ENCODE results near the gene LSM12. TPM values are rescaled to one million over a fixed set of nuclear protein-coding genes. Genes with fewer than 3 reads are reported as not detected.

LSM12 gene
- total RNA-seq, 4 donors from 2014 or later = 15.0 to 31.7 (median 19.0) TPM

- TF ChIP-seq CTCF (IDR thresholded peaks at IDR 0.05) (peak in 1 of 3 donors; percentile 45), POLR2A (IDR thresholded peaks at IDR 0.05) (no peak)
- peak; percentile 46 to 95 for DNase-seq (ENCODE audit: low spot score in 2 of 2)
- 8 to 9% methylated on average over 41 to 48 of the region's 52 CpGs for WGBS, 2 donors
- no peak overlapping the region for H3K4me3 ChIP-seq (ENCODE audit: low read depth, poor library complexity, severe bottlenecking)
- intact Hi-C loops (cut with DNase I; ENCODE audit: low total_unique reads) = loop anchor here (10.0 kb wide), 1 partner anchor 50 kb away; the partner anchor contains the start of gene PPY
Observed at GRCh38 chr17:43994272-43995149, 72.0 kb downstream of the LSM12 start.

- WGBS, 2 donors = 94 to 95% methylated on average over 14 of the region's 14 CpGs
- TF ChIP-seq POLR2A (IDR thresholded peaks at IDR 0.05) = no peak
- TF ChIP-seq CTCF (IDR thresholded peaks at IDR 0.05) = no peak
- H3K4me3 ChIP-seq (ENCODE audit: low read depth, poor library complexity, severe bottlenecking) = no peak overlapping the region
- intact Hi-C loops (cut with DNase I; ENCODE audit: low total_unique reads) = loop anchor here (10.0 kb wide), 1 partner anchor 48 kb away; the partner anchor contains the start of gene PPY
- no peak for DNase-seq (ENCODE audit: low spot score in 2 of 2)
Observed at GRCh38 chr17:43992641-43993040, 73.8 kb downstream of the LSM12 start.

GRCh38 chr17:43988301-43988700 lies 78.2 kb downstream of the LSM12 start:
- TF ChIP-seq CTCF (IDR thresholded peaks at IDR 0.05) (no peak), POLR2A (IDR thresholded peaks at IDR 0.05) (no peak)
- H3K4me3 ChIP-seq (ENCODE audit: low read depth, poor library complexity, severe bottlenecking) = no peak overlapping the region
- intact Hi-C loops (cut with DNase I; ENCODE audit: low total_unique reads) = no loop called here
- WGBS, 2 donors = 75 to 77% methylated on average over 9 of the region's 9 CpGs
- DNase-seq (ENCODE audit: low spot score in 2 of 2) = no peak

GRCh38 chr17:43987131-43988021 lies 79.1 kb downstream of the LSM12 start:
- 67 to 70% methylated on average over 12 of the region's 12 CpGs for WGBS, 2 donors
- no peak for TF ChIP-seq CTCF (IDR thresholded peaks at IDR 0.05)
- TF ChIP-seq POLR2A (IDR thresholded peaks at IDR 0.05) = no peak

GRCh38 chr17:43986225-43986981 lies 80.1 kb downstream of the LSM12 start:
- intact Hi-C loops (cut with DNase I; ENCODE audit: low total_unique reads) = no loop called here

More at GRCh38 chr17:43987131-43988021, 79.1 kb downstream of the LSM12 start:
- H3K4me3 ChIP-seq (ENCODE audit: low read depth, poor library complexity, severe bottlenecking) = no peak overlapping the region
- intact Hi-C loops (cut with DNase I; ENCODE audit: low total_unique reads) = no loop called here
- no peak for DNase-seq (ENCODE audit: low spot score in 2 of 2)

More at GRCh38 chr17:43986225-43986981, 80.1 kb downstream of the LSM12 start:
- 76 to 85% methylated on average over 7 of the region's 7 CpGs for WGBS, 2 donors
- no peak overlapping the region for H3K4me3 ChIP-seq (ENCODE audit: low read depth, poor library complexity, severe bottlenecking)
- TF ChIP-seq POLR2A (IDR thresholded peaks at IDR 0.05) (no peak), CTCF (IDR thresholded peaks at IDR 0.05) (no peak)
- DNase-seq (ENCODE audit: low spot score in 2 of 2) = no peak

Measured in lower leg skin (tissue), 4 donors.